Testis (tissue), 2 donors: ENCODE data around the gene AK1.

Source experiments
- POLR2A ChIP-seq: fragments of 450-650 bp; IDR thresholded peaks from one replicate; pipeline ENCODE4 v1.6.1; 2017; ENCODE audit warnings: antibody characterized with exemption, mild to moderate bottlenecking, moderate library complexity
- TF ChIP-seq, protein P1 (sequence below), 3 experiments: fragments of 450-650 bp in 2 of 3; fragments of 200-600 bp in 1 of 3; sonication (generic) in 1 of 3; IDR thresholded peaks; one replicate each; pipeline ENCODE4 v1.5.1; 2016 to 2019; ENCODE audit warnings: antibody characterized with exemption in 3 of 3, mild to moderate bottlenecking in 2 of 3, moderate library complexity in 1 of 3

DNA sequence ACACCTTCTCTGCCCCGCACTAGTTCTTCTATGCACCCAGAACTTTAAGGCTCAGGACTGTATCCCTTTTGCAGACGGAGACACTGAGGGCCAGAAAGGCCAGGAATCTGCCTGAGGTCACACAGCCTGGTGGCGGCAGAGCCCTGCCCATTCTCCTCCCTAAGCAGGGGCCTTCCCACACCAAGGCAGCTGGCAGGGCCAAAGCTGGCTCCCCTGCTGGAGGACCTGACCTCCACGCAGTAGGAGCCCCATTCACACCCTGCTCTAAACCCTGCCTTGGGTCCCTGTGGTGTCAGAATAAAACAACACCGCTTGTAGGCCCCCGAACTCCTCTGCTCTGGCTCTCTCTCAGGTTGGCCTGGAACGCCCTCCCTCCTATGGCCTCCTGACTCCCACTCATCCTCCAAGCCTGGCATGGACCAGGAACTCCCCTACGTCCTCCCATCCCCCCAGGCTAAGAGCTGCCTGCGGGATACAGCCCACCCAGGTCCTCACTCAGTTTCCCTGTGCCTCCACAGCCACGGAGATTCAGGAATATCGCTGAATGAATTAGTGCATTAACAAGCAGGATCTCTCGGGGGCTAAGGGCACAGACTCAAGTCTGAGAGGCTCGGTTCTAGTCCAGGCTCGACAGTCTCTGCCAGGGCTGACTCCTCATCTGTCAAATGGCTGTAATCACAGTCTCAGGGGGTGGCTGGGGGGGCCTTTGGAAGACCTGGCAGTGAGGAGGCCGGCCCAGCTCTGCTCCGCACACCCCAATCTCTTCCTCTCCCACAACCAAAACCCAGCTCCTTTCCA, 19.1 kb upstream of the AK1 start:
- TF ChIP-seq, protein P1, sequence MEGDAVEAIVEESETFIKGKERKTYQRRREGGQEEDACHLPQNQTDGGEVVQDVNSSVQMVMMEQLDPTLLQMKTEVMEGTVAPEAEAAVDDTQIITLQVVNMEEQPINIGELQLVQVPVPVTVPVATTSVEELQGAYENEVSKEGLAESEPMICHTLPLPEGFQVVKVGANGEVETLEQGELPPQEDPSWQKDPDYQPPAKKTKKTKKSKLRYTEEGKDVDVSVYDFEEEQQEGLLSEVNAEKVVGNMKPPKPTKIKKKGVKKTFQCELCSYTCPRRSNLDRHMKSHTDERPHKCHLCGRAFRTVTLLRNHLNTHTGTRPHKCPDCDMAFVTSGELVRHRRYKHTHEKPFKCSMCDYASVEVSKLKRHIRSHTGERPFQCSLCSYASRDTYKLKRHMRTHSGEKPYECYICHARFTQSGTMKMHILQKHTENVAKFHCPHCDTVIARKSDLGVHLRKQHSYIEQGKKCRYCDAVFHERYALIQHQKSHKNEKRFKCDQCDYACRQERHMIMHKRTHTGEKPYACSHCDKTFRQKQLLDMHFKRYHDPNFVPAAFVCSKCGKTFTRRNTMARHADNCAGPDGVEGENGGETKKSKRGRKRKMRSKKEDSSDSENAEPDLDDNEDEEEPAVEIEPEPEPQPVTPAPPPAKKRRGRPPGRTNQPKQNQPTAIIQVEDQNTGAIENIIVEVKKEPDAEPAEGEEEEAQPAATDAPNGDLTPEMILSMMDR (IDR thresholded peaks at IDR 0.05): no peak
- no peak for TF ChIP-seq POLR2A
